ENCODE data around the gene BNC2. TPM values are rescaled to one million over a fixed set of nuclear protein-coding genes. Genes with fewer than 3 reads are reported as not detected.

BNC2 gene
- total and polyA plus RNA-seq, 2 experiments from 2014 or later: 19.3 to 20.7 TPM

DNA sequence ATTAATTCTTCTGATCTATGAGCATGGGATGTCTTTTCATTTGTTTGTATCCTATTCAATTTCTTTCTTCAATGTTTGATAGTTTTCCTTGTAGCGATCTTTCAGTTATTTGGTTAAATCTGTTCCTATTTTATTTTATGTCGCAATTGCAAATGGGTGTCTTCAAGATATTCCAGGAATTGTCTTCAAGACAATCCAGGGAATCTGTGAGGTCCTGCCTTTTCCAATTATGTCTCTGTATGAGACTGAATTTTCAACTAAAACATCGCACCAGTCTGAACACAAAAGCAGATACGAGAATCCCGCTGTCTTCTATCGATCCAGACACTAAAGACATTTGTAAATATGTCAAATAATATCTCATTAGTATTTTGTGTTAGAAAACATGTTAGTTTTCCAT, 485.5 kb downstream of the BNC2 start:
- Histone ChIP-seq H3K4me2 (no peak overlapping the region), H3K9me3 (ENCODE audit: low read depth) (peaks cover 4% of the 10 kb centered on the region), H3K79me2 (no peaks in the 10 kb centered on the region), H4K20me1 (ENCODE audit: insufficient read depth, poor library complexity, severe bottlenecking) (no peaks in the 10 kb centered on the region), H3K27me3 (no peaks in the 10 kb centered on the region), H2AFZ (no peak overlapping the region), H3K4me3 (no peak overlapping the region), H3K36me3 (replicated peaks; ENCODE audit: insufficient read depth, low read depth) (no peaks in the 10 kb centered on the region), H3K9me2 (replicated peaks; ENCODE audit: insufficient read depth) (no peaks in the 10 kb centered on the region), H3K4me1 (ENCODE audit: insufficient read depth) (no peaks in the 10 kb centered on the region), H3K27ac (no peak overlapping the region)
- no peak for TF ChIP-seq EZH2 (IDR thresholded peaks at IDR 0.05; ENCODE audit: borderline replicate concordance)
- TF ChIP-seq, protein P1, sequence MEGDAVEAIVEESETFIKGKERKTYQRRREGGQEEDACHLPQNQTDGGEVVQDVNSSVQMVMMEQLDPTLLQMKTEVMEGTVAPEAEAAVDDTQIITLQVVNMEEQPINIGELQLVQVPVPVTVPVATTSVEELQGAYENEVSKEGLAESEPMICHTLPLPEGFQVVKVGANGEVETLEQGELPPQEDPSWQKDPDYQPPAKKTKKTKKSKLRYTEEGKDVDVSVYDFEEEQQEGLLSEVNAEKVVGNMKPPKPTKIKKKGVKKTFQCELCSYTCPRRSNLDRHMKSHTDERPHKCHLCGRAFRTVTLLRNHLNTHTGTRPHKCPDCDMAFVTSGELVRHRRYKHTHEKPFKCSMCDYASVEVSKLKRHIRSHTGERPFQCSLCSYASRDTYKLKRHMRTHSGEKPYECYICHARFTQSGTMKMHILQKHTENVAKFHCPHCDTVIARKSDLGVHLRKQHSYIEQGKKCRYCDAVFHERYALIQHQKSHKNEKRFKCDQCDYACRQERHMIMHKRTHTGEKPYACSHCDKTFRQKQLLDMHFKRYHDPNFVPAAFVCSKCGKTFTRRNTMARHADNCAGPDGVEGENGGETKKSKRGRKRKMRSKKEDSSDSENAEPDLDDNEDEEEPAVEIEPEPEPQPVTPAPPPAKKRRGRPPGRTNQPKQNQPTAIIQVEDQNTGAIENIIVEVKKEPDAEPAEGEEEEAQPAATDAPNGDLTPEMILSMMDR (IDR thresholded peaks at IDR 0.05; ENCODE audit: poor library complexity): no peak
- no peak for TF ChIP-seq EZH2phosphoT487 (IDR thresholded peaks at IDR 0.05; ENCODE audit: low read depth, severe bottlenecking, unreplicated experiment)
- WGBS (ENCODE audit: low lambda C conversion rate, missing lambda C conversion rate): 80% methylated on average over 6 of the region's 6 CpGs
- DNase-seq (ENCODE audit: low spot score): no peak

GRCh38 chr9:16377311-16377710, 493.2 kb downstream of the BNC2 start:
- no peaks in the 10 kb centered on the region for H4K20me1 ChIP-seq (ENCODE audit: insufficient read depth, poor library complexity, severe bottlenecking)
- H3K27ac ChIP-seq: no peak overlapping the region
- H3K27me3 ChIP-seq: no peaks in the 10 kb centered on the region
- no peaks in the 10 kb centered on the region for H3K9me2 ChIP-seq (replicated peaks; ENCODE audit: insufficient read depth)
- H3K4me2 ChIP-seq: no peak overlapping the region
- DNase-seq (ENCODE audit: low spot score): no peak
- no peaks in the 10 kb centered on the region for H3K36me3 ChIP-seq (replicated peaks; ENCODE audit: insufficient read depth, low read depth)
- TF ChIP-seq EZH2phosphoT487 (IDR thresholded peaks at IDR 0.05; ENCODE audit: low read depth, severe bottlenecking, unreplicated experiment) (no peak), EZH2 (IDR thresholded peaks at IDR 0.05; ENCODE audit: borderline replicate concordance) (no peak)
- TF ChIP-seq, protein P1 (IDR thresholded peaks at IDR 0.05; ENCODE audit: poor library complexity): no peak
- no peak overlapping the region for H2AFZ ChIP-seq
- 83% methylated on average over 4 of the region's 4 CpGs for WGBS (ENCODE audit: low lambda C conversion rate, missing lambda C conversion rate)
- no peaks in the 10 kb centered on the region for H3K4me1 ChIP-seq (ENCODE audit: insufficient read depth)
- no peaks in the 10 kb centered on the region for H3K79me2 ChIP-seq
- no peaks in the 10 kb centered on the region for H3K9me3 ChIP-seq (ENCODE audit: low read depth)
- no peak overlapping the region for H3K4me3 ChIP-seq

GRCh38 chr9:16371306-16371705, 499.2 kb downstream of the BNC2 start:
- no peak overlapping the region for H2AFZ ChIP-seq
- no peak overlapping the region for H3K4me3 ChIP-seq
- DNase-seq (ENCODE audit: low spot score): no peak
- H3K27me3 ChIP-seq: no peaks in the 10 kb centered on the region
- TF ChIP-seq EZH2 (IDR thresholded peaks at IDR 0.05; ENCODE audit: borderline replicate concordance) (no peak), EZH2phosphoT487 (IDR thresholded peaks at IDR 0.05; ENCODE audit: low read depth, severe bottlenecking, unreplicated experiment) (no peak)
- TF ChIP-seq, protein P1 (IDR thresholded peaks at IDR 0.05; ENCODE audit: poor library complexity): no peak
- 89% methylated on average over 4 of the region's 4 CpGs for WGBS (ENCODE audit: low lambda C conversion rate, missing lambda C conversion rate)
- no peak overlapping the region for H3K27ac ChIP-seq
- no peaks in the 10 kb centered on the region for H3K9me3 ChIP-seq (ENCODE audit: low read depth)
- no peaks in the 10 kb centered on the region for H3K79me2 ChIP-seq
- H4K20me1 ChIP-seq (ENCODE audit: insufficient read depth, poor library complexity, severe bottlenecking): no peaks in the 10 kb centered on the region
- H3K4me1 ChIP-seq (ENCODE audit: insufficient read depth): no peaks in the 10 kb centered on the region
- no peak overlapping the region for H3K4me2 ChIP-seq
- H3K36me3 ChIP-seq (replicated peaks; ENCODE audit: insufficient read depth, low read depth): no peaks in the 10 kb centered on the region
- no peaks in the 10 kb centered on the region for H3K9me2 ChIP-seq (replicated peaks; ENCODE audit: insufficient read depth)

GRCh38 chr9:16370647-16371046, 499.8 kb downstream of the BNC2 start:
- no peaks in the 10 kb centered on the region for H4K20me1 ChIP-seq (ENCODE audit: insufficient read depth, poor library complexity, severe bottlenecking)
- TF ChIP-seq EZH2 (IDR thresholded peaks at IDR 0.05; ENCODE audit: borderline replicate concordance): no peak
- TF ChIP-seq, protein P1 (IDR thresholded peaks at IDR 0.05; ENCODE audit: poor library complexity): no peak
- H3K27me3 ChIP-seq: no peaks in the 10 kb centered on the region
- H3K9me3 ChIP-seq (ENCODE audit: low read depth): no peaks in the 10 kb centered on the region
- no peaks in the 10 kb centered on the region for H3K9me2 ChIP-seq (replicated peaks; ENCODE audit: insufficient read depth)
- H3K4me2 ChIP-seq: no peak overlapping the region
- no peaks in the 10 kb centered on the region for H3K4me1 ChIP-seq (ENCODE audit: insufficient read depth)
- H3K27ac ChIP-seq: no peak overlapping the region
- DNase-seq (ENCODE audit: low spot score): no peak
- no peak overlapping the region for H2AFZ ChIP-seq
- H3K4me3 ChIP-seq: no peak overlapping the region
- WGBS (ENCODE audit: low lambda C conversion rate, missing lambda C conversion rate): 92% methylated on average over 13 of the region's 13 CpGs
- H3K79me2 ChIP-seq: no peaks in the 10 kb centered on the region
- H3K36me3 ChIP-seq (replicated peaks; ENCODE audit: insufficient read depth, low read depth): no peaks in the 10 kb centered on the region
